Heart right ventricle (tissue), 16 donors: ENCODE measurements around the gene NPC2. TPM values are rescaled to one million over a fixed set of nuclear protein-coding genes. Genes with fewer than 3 reads are reported as not detected.

Experiments
- ATAC-seq, 8 donors: fragments of 200-7000 bp; cut with Tn5 transposase; one replicate each; pipeline ENCODE4 v1.9.1; 2020; ENCODE audit warnings: mild to moderate bottlenecking in 8 of 8, moderate library complexity in 8 of 8, moderate number of reproducible peaks in 1 of 8
- DNase-seq, 2 donors: peaks; one replicate each; pipeline ENCODE4 v3.0.0-alpha.2; 2020
- H3K27ac ChIP-seq, 10 donors: fragments of 200-600 bp; sonication (generic) in 2 of 10; one replicate each; pipeline versions ENCODE4 v1.5.0 to v1.8.0; 2020 to 2022; ENCODE audit warnings: mild to moderate bottlenecking in 3 of 10
- H3K27me3 ChIP-seq, 7 donors: fragments of 200-600 bp; one replicate each; pipeline ENCODE4 v1.8.0; 2021 to 2022; ENCODE audit warnings: mild to moderate bottlenecking in 2 of 7
- H3K36me3 ChIP-seq, 9 donors: fragments of 200-600 bp; sonication (generic) in 1 of 9; one replicate each; pipeline versions ENCODE4 v1.5.0 to v1.8.0; 2020 to 2022; ENCODE audit warnings: mild to moderate bottlenecking in 2 of 9
- H3K4me1 ChIP-seq, 9 donors: fragments of 200-600 bp; sonication (generic) in 1 of 9; one replicate each; pipeline versions ENCODE4 v1.5.0 to v1.8.0; 2020 to 2022; ENCODE audit warnings: mild to moderate bottlenecking in 4 of 9
- H3K4me3 ChIP-seq, 10 donors: fragments of 200-600 bp; sonication (generic) in 2 of 10; one replicate each; pipeline versions ENCODE4 v1.5.0 to v1.8.0; 2020 to 2022; ENCODE audit warnings: mild to moderate bottlenecking in 7 of 10, moderate library complexity in 2 of 10
- H3K9me3 ChIP-seq, 11 donors: fragments of 200-600 bp in 10 of 11; sonication (generic) in 2 of 11; one replicate each; pipeline versions ENCODE4 v1.5.0 to v1.8.0; 2013 to 2022; ENCODE audit warnings: mild to moderate bottlenecking in 2 of 11, control low read depth in 1 of 11, moderate library complexity in 1 of 11
- CTCF ChIP-seq, 9 donors: fragments of 200-600 bp; sonication (generic) in 2 of 9; IDR thresholded peaks; one replicate each; pipeline versions ENCODE4 v1.5.0 to v1.8.0; 2021 to 2022; ENCODE audit warnings: antibody characterized with exemption in 9 of 9, mild to moderate bottlenecking in 5 of 9, moderate library complexity in 1 of 9
- WGBS, 2 donors: extraction: QIAGEN DNeasy Blood & Tissue Kit; methylation state at CpG; one replicate each; pipeline ENCODE4 v1.1.7; 2013; ENCODE audit warnings: inconsistent platforms in 1 of 2; 5-methylcytosine and 5-hydroxymethylcytosine counted together
- intact Hi-C, 10 donors: fragments of 100-400 bp; cut with DNase I; formaldehyde crosslinking; loops; one replicate each; pipeline versions ENCODE4 v1.11.1 to v1.14.2; 2022
- polyA plus RNA-seq, 2 donors: library from polyadenylated mRNA; stranded (reverse); fragments of 200-250 nt; gene quantifications; one replicate each; pipeline ENCODE4 v1.2.3, GENCODE V29; 2013
- total RNA-seq, 10 donors: library from RNA; stranded (reverse); fragmentation: NEBNext Ultra II Directional in 3 of 10; extraction: Animal tissue kit (Norgen Biotek cat#: 25700) in 3 of 10; gene quantifications; one replicate each; pipeline versions ENCODE4 v1.2.1 to v1.2.4, GENCODE V29; 2021 to 2023
- donor health status: Arrhythmogenic right ventricular cardiomyopathy.
- donor health status: ischemic (EF 13 %, LVEDD 7.1; RV severe dilation, severe dysfunction).
- donor health status: healthy with polysubstance abuse.
- donor health status: DM: no; HTN: yes; CAD: no.
- donor health status: DM: no; HTN: no; CAD: no.
- donor health status: ischemic (EF 25% LVEDD 6.9; RV normal size, moderate dysfunction).
- donor health status: ischemic (EF 25% LVEDD 5.7; RV mildly dilated, moderate dysfunction).
- donor health status: healthy.
- donor health status: DM: yes; HTN: yes; CAD: no.
- donor health status: Ischemic cardiomyopathy.
- donor health status: ischemic (EF 35%, LVEDD 5.7; RV mildly dilated, moderate dysfunction).
- donor health status: nonischemic (EF 11% LVEDD 7.7; RV severe dilation, severe dysfunction).
- donor health status: DM: yes; HTN: yes; CAD: no.
- donor health status: PGD.
- donor health status: ischemic (EF 29% LVEDD 5.4; RV normal size, mild dysfunction).
- donor health status: nonischemic (EF 23%, LVEDD 6.1; RV moderate dilation, normal function).

Gene NPC2
- total and polyA plus RNA-seq, 12 donors, result 70.0 to 258 (median 108) TPM

- WGBS, 2 donors, result 59 to 62% methylated on average over 4 of the region's 4 CpGs
- intact Hi-C loops, result loop anchor here in 5 of 10 donors (1.0 to 5.0 kb wide), 2 partner anchors 114 kb away; no protein-coding TSS in a partner anchor
- H3K4me1 ChIP-seq, result peaks cover 0 to 20% (median 7%) of the 10 kb centered on the region in 9 donors
- no peak for TF ChIP-seq CTCF (IDR thresholded peaks at IDR 0.05)
- peak in 7 of 8 donors; percentile 62 to 90 (median 82) for ATAC-seq
- no peaks in the 10 kb centered on the region for H3K9me3 ChIP-seq
- peak in 1 of 2 donors; percentile 15 for DNase-seq
- peaks cover 0 to 87% (median 20%) of the 10 kb centered on the region in 9 donors for H3K36me3 ChIP-seq
- no peak overlapping the region for H3K4me3 ChIP-seq
- peak overlapping the region in 4 of 10 donors; percentile 14 to 42 (median 32) for H3K27ac ChIP-seq
- no peaks in the 10 kb centered on the region for H3K27me3 ChIP-seq
Observed at GRCh38 chr14:74476107-74476506, 17.0 kb downstream of the NPC2 start.

- H3K27me3 ChIP-seq, result no peaks in the 10 kb centered on the region
- TF ChIP-seq CTCF (IDR thresholded peaks at IDR 0.05), result no peak
- DNase-seq, result no peak
- 58% methylated on average over 3 of the region's 3 CpGs for WGBS, 2 donors
- peak in 2 of 8 donors; percentile 42 to 65 for ATAC-seq
- peak overlapping the region in 2 of 10 donors; percentile 35 to 42 for H3K27ac ChIP-seq
- no peaks in the 10 kb centered on the region for H3K9me3 ChIP-seq
- H3K4me1 ChIP-seq, result peaks cover 0 to 20% (median 7%) of the 10 kb centered on the region in 9 donors
- intact Hi-C loops, result loop anchor here in 5 of 10 donors (1.0 to 5.0 kb wide), 2 partner anchors 113 kb away; no protein-coding TSS in a partner anchor
- peaks cover 0 to 86% (median 17%) of the 10 kb centered on the region in 9 donors for H3K36me3 ChIP-seq
- H3K4me3 ChIP-seq, result no peak overlapping the region
Observed at GRCh38 chr14:74475678-74476077, 17.4 kb downstream of the NPC2 start.

- no peak overlapping the region for H3K4me3 ChIP-seq
- no peak for DNase-seq
- H3K27me3 ChIP-seq, result no peaks in the 10 kb centered on the region
- no peak for TF ChIP-seq CTCF (IDR thresholded peaks at IDR 0.05)
- intact Hi-C loops, result no loop called here
- peak in 1 of 8 donors; percentile 14 for ATAC-seq
- H3K27ac ChIP-seq, result no peak overlapping the region
- peaks cover 0 to 29% (median 8%) of the 10 kb centered on the region in 9 donors for H3K4me1 ChIP-seq
- no peaks in the 10 kb centered on the region for H3K9me3 ChIP-seq
- H3K36me3 ChIP-seq, result peaks cover 0 to 73% (median 6%) of the 10 kb centered on the region in 9 donors
- 64 to 74% methylated on average over 2 of the region's 2 CpGs for WGBS, 2 donors
Observed at GRCh38 chr14:74474376-74474775, 18.7 kb downstream of the NPC2 start.

DNA sequence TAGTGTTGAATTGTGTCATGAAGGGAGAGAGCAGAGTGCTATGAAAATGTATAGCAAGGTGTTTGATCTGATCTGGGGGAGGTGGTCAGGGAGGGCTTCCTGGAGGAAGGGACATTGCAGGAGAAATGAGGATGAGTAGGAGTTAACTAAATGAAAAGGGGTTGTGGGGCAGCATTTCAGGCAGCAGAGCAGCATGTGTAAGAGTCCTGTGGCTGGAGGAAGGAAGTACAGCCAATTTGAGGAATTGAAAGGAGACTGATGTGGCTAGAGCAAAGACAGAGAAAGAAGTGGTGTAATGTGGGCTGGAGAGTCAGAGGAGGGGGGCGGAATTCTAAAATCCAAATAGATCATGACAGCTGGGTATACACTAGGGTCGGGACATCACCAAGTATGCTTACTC is 20.5 kb downstream of the NPC2 start:
- intact Hi-C loops, result no loop called here
- no peaks in the 10 kb centered on the region for H3K9me3 ChIP-seq
- no peak for DNase-seq
- H3K36me3 ChIP-seq, result peaks cover 0 to 57% (median 1%) of the 10 kb centered on the region in 9 donors
- TF ChIP-seq CTCF (IDR thresholded peaks at IDR 0.05), result no peak
- H3K27me3 ChIP-seq, result no peaks in the 10 kb centered on the region
- ATAC-seq, result no peak
- no peak overlapping the region for H3K4me3 ChIP-seq
- H3K27ac ChIP-seq, result no peak overlapping the region
- WGBS, 2 donors, result 92 to 100% methylated on average over 2 of the region's 2 CpGs
- peaks cover 0 to 36% (median 8%) of the 10 kb centered on the region in 9 donors for H3K4me1 ChIP-seq
